H1 (cell line): ENCODE measurements around the gene SENP2. TPM values are rescaled to one million over a fixed set of nuclear protein-coding genes. Genes with fewer than 3 reads are reported as not detected.
A peak's percentile ranks its signal among the peaks of the same experiment; 100 is the strongest.

Experiments
- CTCF ChIA-PET: fragments of 300-600 bp; sonication (Branson Sonifier 250); formaldehyde crosslinking; loops from one replicate; lab custom pipeline; 2021; ENCODE audit not compliant: partially characterized antibody; lab: Charles Lee
- POLR2A ChIA-PET: fragments of 300-600 bp; sonication (Branson Sonifier 250); formaldehyde crosslinking; loops from one replicate; lab custom pipeline; 2021; ENCODE audit warnings: inconsistent platforms; ENCODE audit not compliant: partially characterized antibody; lab: Charles Lee
- DNase-seq, 2 experiments: peaks; one replicate each; pipeline versions ENCODE4 v3.0.0 to v3.0.0-alpha.2; 2010 to 2022; ENCODE audit warnings: low spot score in 2 of 2, low read depth in 1 of 2, mixed read lengths in 1 of 2
- FAIRE-seq: peaks from 2 replicates; lab custom pipeline; 2011; peaks lifted over from hg19 to GRCh38; lab: Jason Lieb, UNC
- H2AFZ ChIP-seq: 2 replicates; pipeline ENCODE4 v1.8.1; 2012; ENCODE audit warnings: low read length, inconsistent platforms
- H2AK5ac ChIP-seq: 2 replicates; pipeline ENCODE4 v1.6.1; 2013; ENCODE audit warnings: low read depth, low read length
- H2BK120ac ChIP-seq: replicated peaks from 2 replicates; pipeline ENCODE3; 2013; ENCODE audit warnings: low read depth, low read length, inconsistent platforms
- H2BK12ac ChIP-seq: 2 replicates; pipeline ENCODE4 v1.6.1; 2013; ENCODE audit warnings: low read depth, low read length
- H2BK15ac ChIP-seq: 2 replicates; pipeline ENCODE4 v1.6.1; 2013; ENCODE audit warnings: low read length
- H2BK20ac ChIP-seq: 2 replicates; pipeline ENCODE4 v1.6.1; 2013; ENCODE audit warnings: low read length
- H2BK5ac ChIP-seq: 2 replicates; pipeline ENCODE4 v1.6.1; 2013; ENCODE audit warnings: low read depth, low read length
- H3K14ac ChIP-seq: 2 replicates; pipeline ENCODE4 v1.6.1; 2013; ENCODE audit warnings: inconsistent platforms; ENCODE audit not compliant: insufficient read length
- H3K18ac ChIP-seq: 2 replicates; pipeline ENCODE4 v1.6.1; 2013; ENCODE audit warnings: low read length; ENCODE audit errors: extremely low read depth
- H3K23ac ChIP-seq: 2 replicates; pipeline ENCODE4 v1.6.1; 2013; ENCODE audit warnings: inconsistent platforms; ENCODE audit not compliant: insufficient read length
- H3K23me2 ChIP-seq: 2 replicates; pipeline ENCODE4 v1.6.1; 2013; ENCODE audit warnings: low read depth, low read length
- H3K27ac ChIP-seq: 2 replicates; pipeline ENCODE4 v1.6.1; 2011; ENCODE audit warnings: low read depth, low read length, inconsistent platforms
- H3K27me3 ChIP-seq, 4 experiments: replicated peaks in 1 of 4; 1 replicate in 1 of 4; 2 replicates in 3 of 4; pipeline versions ENCODE4 v1.6.1 to v1.8.1; 2011 to 2013; ENCODE audit warnings: low read length in 3 of 4, mild to moderate bottlenecking in 3 of 4, inconsistent platforms in 2 of 4, mixed read lengths in 2 of 4, moderate library complexity in 1 of 4; ENCODE audit not compliant: control insufficient read depth in 3 of 4, insufficient read depth in 3 of 4; ENCODE audit errors: extremely low read depth in 1 of 4
- H3K36me3 ChIP-seq, 4 experiments: 2 replicates each; pipeline versions ENCODE4 v1.6.1 to v1.8.1; 2011 to 2013; ENCODE audit warnings: mild to moderate bottlenecking in 4 of 4, low read length in 3 of 4, moderate library complexity in 2 of 4, control low read depth in 1 of 4, inconsistent platforms in 1 of 4; ENCODE audit not compliant: insufficient read depth in 4 of 4, control insufficient read depth in 2 of 4
- H3K4ac ChIP-seq: replicated peaks from 2 replicates; pipeline ENCODE3; 2013; ENCODE audit warnings: low read length, low read depth, mixed read lengths, inconsistent platforms; ENCODE audit not compliant: insufficient read length
- H3K4me1 ChIP-seq, 4 experiments: replicated peaks in 1 of 4; 1 replicate in 1 of 4; 2 replicates in 3 of 4; pipeline versions ENCODE4 v1.6.1 to v1.8.1; 2011 to 2013; ENCODE audit warnings: low read length in 3 of 4, inconsistent platforms in 2 of 4, mixed read lengths in 1 of 4; ENCODE audit not compliant: insufficient read depth in 4 of 4, control insufficient read depth in 3 of 4
- H3K4me2 ChIP-seq, 2 experiments: 2 replicates each; pipeline versions ENCODE4 v1.6.1 to v1.8.1; 2011 to 2013; ENCODE audit warnings: low read depth in 2 of 2, low read length in 2 of 2, control low read depth in 1 of 2, inconsistent platforms in 1 of 2, mild to moderate bottlenecking in 1 of 2; ENCODE audit not compliant: insufficient read depth in 1 of 2
- H3K4me3 ChIP-seq, 4 experiments: fragments of 200-600, 300-600 bp in 1 of 4; sonication (generic), shearing (Covaris generic), sonication (Bioruptor Twin) in 1 of 4; 2 replicates each; pipeline versions ENCODE4 v1.5.1 to v1.8.1; 2011 to 2016; ENCODE audit warnings: low read length in 4 of 4, low read depth in 3 of 4, control low read depth in 2 of 4, inconsistent platforms in 2 of 4, mild to moderate bottlenecking in 2 of 4, mixed read lengths in 1 of 4, moderate library complexity in 1 of 4; ENCODE audit not compliant: insufficient read depth in 2 of 4; ENCODE audit errors: extremely low read depth in 1 of 4
- H3K56ac ChIP-seq: replicated peaks from 2 replicates; pipeline ENCODE3; 2013; ENCODE audit warnings: low read depth, mild to moderate bottlenecking, mixed read lengths, low read length, inconsistent platforms; ENCODE audit not compliant: insufficient read length
- H3K79me1 ChIP-seq: 2 replicates; pipeline ENCODE4 v1.6.1; 2013; ENCODE audit warnings: low read depth, low read length, control low read depth
- H3K79me2 ChIP-seq, 2 experiments: 2 replicates each; pipeline versions ENCODE4 v1.6.1 to v1.8.1; 2012 to 2013; ENCODE audit warnings: low read length in 2 of 2, mild to moderate bottlenecking in 2 of 2, inconsistent platforms in 1 of 2; ENCODE audit not compliant: insufficient read depth in 2 of 2, control insufficient read depth in 1 of 2
- H3K9ac ChIP-seq, 4 experiments: replicated peaks in 1 of 4; 1 replicate in 1 of 4; 2 replicates in 3 of 4; pipeline versions ENCODE4 v1.6.1 to v1.8.1; 2011 to 2013; ENCODE audit warnings: low read depth in 3 of 4, low read length in 3 of 4, control low read depth in 2 of 4, mild to moderate bottlenecking in 2 of 4, moderate library complexity in 2 of 4, inconsistent platforms in 1 of 4; ENCODE audit errors: extremely low read depth in 1 of 4
- H3K9me3 ChIP-seq, 2 experiments: 2 replicates each; pipeline versions ENCODE4 v1.6.1 to v1.8.1; 2012 to 2013; ENCODE audit warnings: mild to moderate bottlenecking in 2 of 2, moderate library complexity in 2 of 2, control low read depth in 1 of 2, inconsistent platforms in 1 of 2, low read depth in 1 of 2, low read length in 1 of 2, mixed read lengths in 1 of 2; ENCODE audit not compliant: insufficient read depth in 2 of 2
- H4K20me1 ChIP-seq, 2 experiments: replicated peaks in 1 of 2; 2 replicates each; pipeline versions ENCODE3 to v1.8.1; 2011 to 2013; ENCODE audit warnings: inconsistent platforms in 2 of 2, low read length in 2 of 2, mild to moderate bottlenecking in 1 of 2; ENCODE audit not compliant: insufficient read depth in 2 of 2, control insufficient read depth in 1 of 2
- H4K5ac ChIP-seq: 2 replicates; pipeline ENCODE4 v1.6.1; 2013; ENCODE audit warnings: low read length, low read depth, mixed read lengths, inconsistent platforms; ENCODE audit not compliant: insufficient read length
- H4K8ac ChIP-seq: 2 replicates; pipeline ENCODE4 v1.8.0; 2013; ENCODE audit warnings: mild to moderate bottlenecking, moderate library complexity, low read length, inconsistent platforms; ENCODE audit not compliant: insufficient read depth; ENCODE audit errors: extremely low read depth
- H4K91ac ChIP-seq: replicated peaks from 2 replicates; pipeline ENCODE3; 2013; ENCODE audit warnings: low read length, mixed read lengths, inconsistent platforms; ENCODE audit not compliant: insufficient read length
- POLR2AphosphoS5 ChIP-seq: IDR thresholded peaks from 2 replicates; pipeline ENCODE4 v1.6.1; 2011; ENCODE audit warnings: low read depth, low read length
- YY1 ChIP-seq: IDR thresholded peaks from 2 replicates; pipeline ENCODE4 v1.6.1; 2011; ENCODE audit warnings: low read depth, mild to moderate bottlenecking, low read length
- WGBS, 2 experiments: shearing (Covaris generic) in 1 of 2; methylation state at CpG; one replicate each; pipeline versions ENCODE4 v1.1.6 to v1.1.7; 2013 to 2015; ENCODE audit warnings: low lambda C conversion rate in 2 of 2, mixed read lengths in 2 of 2, inconsistent platforms in 1 of 2, low coverage in 1 of 2, missing lambda C conversion rate in 1 of 2; ENCODE audit not compliant: insufficient replicate concordance in 2 of 2, insufficient coverage in 1 of 2, insufficient read length in 1 of 2; ENCODE audit errors: extremely low coverage in 1 of 2, missing lambda C conversion rate in 1 of 2; 5-methylcytosine and 5-hydroxymethylcytosine counted together
- polyA plus RNA-seq, 7 experiments: library from polyadenylated mRNA; depleted of rRNA in 3 of 7; stranded (reverse) in 5 of 7; unstranded in 2 of 7; fragments of >200 nt in 5 of 7; fragments of 200-250 nt in 2 of 7; gene quantifications; 1 replicate in 5 of 7; 2 replicates in 1 of 7; 4 replicates in 1 of 7; pipeline versions ENCODE4 v1.2.1 to v1.2.3, GENCODE V29; 2011 to 2013; ENCODE audit warnings: missing spikeins in 2 of 7, mixed read lengths in 2 of 7
- total RNA-seq: library from RNA; stranded (reverse); fragmentation: NEBNext Ultra II Directional; extraction: Animal tissue kit (Norgen Biotek cat#: 25700); gene quantifications from 2 replicates; pipeline ENCODE4 v1.2.1, GENCODE V29; 2021

The SENP2 gene
- total and polyA plus RNA-seq, 2 of the 8 experiments (the other 6 are each of a cell fraction or from before 2014, with no cell fraction given), result 25.2 to 69.3 TPM

- Histone ChIP-seq H3K4me3 (no peak overlapping the region), H3K23ac (no peak overlapping the region), H3K4me1 (peaks cover 0 to 3% (median under 1%) of the 10 kb centered on the region in 4 experiments; a peak in 3 of 7 replicates), H2BK12ac (no peak overlapping the region), H3K79me1 (no peaks in the 10 kb centered on the region), H4K5ac (no peak overlapping the region), H3K9ac (no peak overlapping the region), H3K14ac (no peak overlapping the region), H3K36me3 (peaks cover 13 to 53% (median 34%) of the 10 kb centered on the region in 4 experiments), H3K23me2 (no peaks in the 10 kb centered on the region), H3K4ac (no peak overlapping the region), H3K9me3 (no peaks in the 10 kb centered on the region), H3K56ac (no peak overlapping the region), H3K27me3 (no peaks in the 10 kb centered on the region), H2BK5ac (no peak overlapping the region), H4K8ac (no peak overlapping the region), H4K91ac (no peak overlapping the region), H2AFZ (no peak overlapping the region), H2BK15ac (no peak overlapping the region), H2AK5ac (no peak overlapping the region), H3K18ac (no peak overlapping the region), H2BK120ac (no peak overlapping the region), H3K79me2 (no peaks in the 10 kb centered on the region), H3K27ac (no peak overlapping the region), H4K20me1 (peaks cover 0 to 3% of the 10 kb centered on the region in 2 experiments), H2BK20ac (no peak overlapping the region), H3K4me2 (no peak overlapping the region)
- CTCF ChIA-PET, result interaction anchor here (0.6 to 6.9 kb wide), 12 partner anchors 11 to 1186 kb away, joined by 3 to 67 read pairs (median 6); no protein-coding TSS in a partner anchor
- FAIRE-seq (no peak), DNase-seq (no peak)
- WGBS, 2 experiments, result 87% methylated on average over 8 of the region's 8 CpGs; no CpG with 5 or more reads in 1 of the 2 experiments
- POLR2A ChIA-PET, result interaction anchor here (3.5 kb wide), 1 partner anchor 8 kb away, joined by 11 read pairs; no protein-coding TSS in a partner anchor
- TF ChIP-seq POLR2AphosphoS5, result 0 out of 2 replicates have a peak, but pooled peaks have one; percentile 38
- TF ChIP-seq YY1, result no peak
Measured at GRCh38 chr3:185658504-185658912, 72.4 kb downstream of the SENP2 start.
